Breast epithelium (tissue), 4 donors: Measurements from ENCODE around the gene COG8. TPM values are rescaled to one million over a fixed set of nuclear protein-coding genes. Genes with fewer than 3 reads are reported as not detected.

ENCODE experiments used
- DNase-seq, 2 donors: peaks; one replicate each; pipeline ENCODE4 v3.0.0-alpha.2; 2019; ENCODE audit warnings: low spot score in 2 of 2
- H3K27ac ChIP-seq, 2 donors: fragments of 200-600 bp; sonication (generic) in 1 of 2; one replicate each; pipeline ENCODE4 v1.5.1; 2016 to 2019; ENCODE audit warnings: mild to moderate bottlenecking in 1 of 2
- H3K27me3 ChIP-seq, 2 donors: fragments of 200-600 bp; sonication (generic) in 1 of 2; one replicate each; pipeline versions ENCODE4 v1.5.1 to v1.6.0; 2017 to 2019; ENCODE audit warnings: control low read depth in 1 of 2, mild to moderate bottlenecking in 1 of 2
- H3K36me3 ChIP-seq: fragments of 200-600 bp; one replicate; pipeline ENCODE4 v1.5.1; 2019
- H3K4me1 ChIP-seq, 2 donors: fragments of 200-600 bp; sonication (generic); one replicate each; pipeline ENCODE4 v1.5.1; 2016 to 2019; ENCODE audit warnings: control low read depth in 1 of 2
- H3K4me3 ChIP-seq, 3 donors: fragments of 200-600 bp; sonication (generic); 1 replicate in 2 of 3; 2 replicates in 1 of 3; pipeline ENCODE4 v1.5.1; 2016 to 2019; ENCODE audit warnings: mild to moderate bottlenecking in 3 of 3, moderate library complexity in 2 of 3
- H3K9me3 ChIP-seq, 2 donors: fragments of 200-600 bp; sonication (generic) in 1 of 2; one replicate each; pipeline ENCODE4 v1.5.1; 2016 to 2019; ENCODE audit warnings: control low read depth in 1 of 2
- CTCF ChIP-seq, 3 donors: fragments of 450-650 bp; IDR thresholded peaks; one replicate each; pipeline ENCODE4 v1.5.1; 2016 to 2017; ENCODE audit warnings: antibody characterized with exemption in 3 of 3, mild to moderate bottlenecking in 3 of 3, moderate library complexity in 3 of 3
- POLR2A ChIP-seq: fragments of 450-650 bp; IDR thresholded peaks from one replicate; pipeline ENCODE4 v1.6.1; 2016; ENCODE audit warnings: antibody characterized with exemption, mild to moderate bottlenecking, moderate library complexity
- POLR2AphosphoS5 ChIP-seq, 3 donors: sonication (generic); formaldehyde crosslinking; IDR thresholded peaks; one replicate each; pipeline ENCODE4 v1.6.1; 2017; ENCODE audit warnings: antibody characterized with exemption in 3 of 3
- intact Hi-C: fragments of 100-400 bp; cut with DNase I; formaldehyde crosslinking; loops from one replicate; pipeline ENCODE4 v1.15.1; 2023; ENCODE audit warnings: low total_unique reads
- total RNA-seq, 3 donors: library from RNA; depleted of rRNA; stranded (reverse); fragments of >200 nt; gene quantifications; one replicate each; pipeline ENCODE4 v1.1.0, GENCODE V29; 2016

COG8 gene
- total RNA-seq = 10 to 100 TPM; 40.2 to 52.8 (median 44.9) TPM

GRCh38 chr16:69339289-69340094, at the start of gene COG8, which contains the start of gene NIP7:
COG8 (minus strand) TSS chr16:69339564; CDS start chr16:69339552, 12 bp downstream.
NIP7 (plus strand) TSS chr16:69339772; CDS start chr16:69339830, 58 bp downstream.
- H3K27ac ChIP-seq = peak within 1 kb of the TSS; percentile 83 to 88
- H3K9me3 ChIP-seq = no peaks in the 10 kb centered on the region
- intact Hi-C loops = no loop called here
- H3K27me3 ChIP-seq = no peaks in the 10 kb centered on the region
- peaks cover 3 to 8% of the 10 kb centered on the region in 2 donors for H3K4me1 ChIP-seq
- TF ChIP-seq CTCF (IDR thresholded peaks at IDR 0.05) (peak; percentile 93 to 98 (median 94)), POLR2A (no peak), POLR2AphosphoS5 (IDR thresholded peaks at IDR 0.05) (peak; percentile 78 to 84 (median 81))
- peak within 1 kb of the TSS; percentile 68 to 89 (median 76) for H3K4me3 ChIP-seq
- DNase-seq = peak; percentile 94 to 95
- peaks cover 5% of the 10 kb centered on the region for H3K36me3 ChIP-seq

- Histone ChIP-seq H3K27me3 (no peaks in the 10 kb centered on the region), H3K27ac (no peak overlapping the region), H3K9me3 (no peaks in the 10 kb centered on the region), H3K36me3 (no peaks in the 10 kb centered on the region), H3K4me3 (peak overlapping the region in 1 of 3 donors; percentile 76), H3K4me1 (peaks cover 0 to 6% of the 10 kb centered on the region in 2 donors)
- intact Hi-C loops = no loop called here
- peak in 1 of 2 donors; percentile 16 for DNase-seq
- no peak for TF ChIP-seq CTCF (IDR thresholded peaks at IDR 0.05)
- TF ChIP-seq POLR2AphosphoS5 (IDR thresholded peaks at IDR 0.05) = no peak
- no peak for TF ChIP-seq POLR2A
Observed at GRCh38 chr16:69386596-69386995, 47.2 kb upstream of the COG8 start.

- no peaks in the 10 kb centered on the region for H3K36me3 ChIP-seq
Observed at GRCh38 chr16:69384974-69385373, 45.6 kb upstream of the COG8 start.

GRCh38 chr16:69382421-69382820, 43.1 kb upstream of the COG8 start:
- Histone ChIP-seq H3K4me1 (peaks cover 0 to 6% of the 10 kb centered on the region in 2 donors), H3K27me3 (no peaks in the 10 kb centered on the region), H3K36me3 (no peaks in the 10 kb centered on the region), H3K4me3 (no peak overlapping the region), H3K9me3 (no peaks in the 10 kb centered on the region), H3K27ac (no peak overlapping the region)
- peak in 1 of 2 donors; percentile 7 for DNase-seq
- TF ChIP-seq CTCF (IDR thresholded peaks at IDR 0.05) (no peak), POLR2A (no peak), POLR2AphosphoS5 (IDR thresholded peaks at IDR 0.05) (no peak)
- intact Hi-C loops = no loop called here

More at GRCh38 chr16:69384974-69385373, 45.6 kb upstream of the COG8 start:
- Histone ChIP-seq H3K27ac (peak overlapping the region; percentile 93 to 97), H3K27me3 (no peaks in the 10 kb centered on the region), H3K9me3 (no peaks in the 10 kb centered on the region), H3K4me3 (peak overlapping the region; percentile 76 to 85 (median 80)), H3K4me1 (peaks cover 0 to 6% of the 10 kb centered on the region in 2 donors)
- intact Hi-C loops = no loop called here
- TF ChIP-seq POLR2A (no peak), CTCF (IDR thresholded peaks at IDR 0.05) (no peak), POLR2AphosphoS5 (IDR thresholded peaks at IDR 0.05) (no peak)
- DNase-seq = no peak

GRCh38 chr16:69381231-69381630, 41.9 kb upstream of the COG8 start:
- Histone ChIP-seq H3K36me3 (no peaks in the 10 kb centered on the region), H3K9me3 (no peaks in the 10 kb centered on the region), H3K27ac (no peak overlapping the region), H3K4me1 (peaks cover 0 to 6% of the 10 kb centered on the region in 2 donors), H3K4me3 (no peak overlapping the region), H3K27me3 (no peaks in the 10 kb centered on the region)
- TF ChIP-seq CTCF (IDR thresholded peaks at IDR 0.05) (no peak), POLR2AphosphoS5 (IDR thresholded peaks at IDR 0.05) (no peak), POLR2A (no peak)
- intact Hi-C loops = no loop called here
- DNase-seq = peak in 1 of 2 donors; percentile 3
